Stimulated activated naive CD8-positive, alpha-beta T cell treated with anti-CD3 and anti-CD28 coated beads, Interleukin-15, amount 100 ng/mL, for 72 hours (primary cell): Measurements from ENCODE around the gene ZNF513.
A peak's percentile ranks its signal among the peaks of the same experiment; 100 is the strongest.

ENCODE experiments used
- ATAC-seq: fragments of 150-1000 bp; cut with Tn5 transposase; 2 replicates; pipeline ENCODE4 v1.10.0; 2021; ENCODE audit warnings: mild to moderate bottlenecking, moderate library complexity
- DNase-seq, 2 donors: peaks; one replicate each; pipeline ENCODE4 v3.0.0; 2021 to 2022
- H3K27ac Mint-ChIP-seq, 2 donors: one replicate each; pipeline ENCODE4 v1.8.0; 2022; ENCODE audit warnings: mild to moderate bottlenecking in 2 of 2, mixed read lengths in 2 of 2, moderate library complexity in 2 of 2
- H3K27me3 Mint-ChIP-seq: one replicate; pipeline ENCODE4 v1.8.0; 2022; ENCODE audit warnings: mixed read lengths
- H3K4me1 Mint-ChIP-seq: one replicate; pipeline ENCODE4 v1.8.0; 2022; ENCODE audit warnings: mild to moderate bottlenecking, mixed read lengths
- H3K4me3 Mint-ChIP-seq, 2 donors: one replicate each; pipeline ENCODE4 v1.8.0; 2022; ENCODE audit warnings: mild to moderate bottlenecking in 2 of 2, mixed read lengths in 2 of 2, moderate library complexity in 1 of 2
- H3K9me3 Mint-ChIP-seq, 2 donors: one replicate each; pipeline ENCODE4 v1.8.0; 2022; ENCODE audit warnings: mixed read lengths in 2 of 2

ZNF513 gene

DNA sequence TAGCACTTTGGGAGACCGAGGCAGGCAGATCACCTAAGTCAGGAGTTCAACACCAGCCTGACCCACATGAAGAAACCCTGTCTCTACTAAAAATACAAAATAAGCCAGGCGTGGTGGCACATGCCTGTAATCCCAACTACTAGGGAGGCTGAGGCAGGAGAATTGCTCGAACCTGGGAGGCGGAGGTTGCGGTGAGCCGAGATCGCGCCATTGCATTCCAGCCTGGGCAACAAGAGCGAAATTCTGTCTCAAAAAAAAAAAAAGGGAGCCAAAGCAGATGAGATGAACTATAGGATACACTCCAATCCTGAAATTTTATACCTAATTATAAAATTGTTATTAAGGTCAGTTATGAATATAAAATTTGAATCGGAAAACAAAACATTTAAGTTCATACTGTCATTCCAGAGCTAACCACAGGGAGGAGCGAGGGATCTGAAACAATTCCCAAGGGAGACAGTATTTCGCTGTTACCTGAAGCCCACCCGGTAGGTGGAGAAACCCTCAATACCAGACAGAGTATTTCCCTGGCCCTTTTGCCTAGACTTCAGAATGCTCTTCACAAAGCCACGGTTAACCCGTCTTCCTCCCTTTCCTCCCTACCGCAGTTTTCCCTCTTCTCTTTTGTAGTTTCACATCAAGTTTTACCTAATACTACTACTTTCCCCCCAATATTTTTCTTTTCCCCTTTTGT lies 27.4 kb upstream of the ZNF513 start:
- H3K4me3 Mint-ChIP-seq = peak overlapping the region; percentile 85 to 98
- peaks cover 0 to 4% of the 10 kb centered on the region in 2 donors for H3K9me3 Mint-ChIP-seq
- DNase-seq (no peak), ATAC-seq (no peak)
- peak overlapping the region; percentile 38 to 74 for H3K27ac Mint-ChIP-seq
- H3K27me3 Mint-ChIP-seq = peaks cover 7% of the 10 kb centered on the region
- H3K4me1 Mint-ChIP-seq = peaks cover 42% of the 10 kb centered on the region

DNA sequence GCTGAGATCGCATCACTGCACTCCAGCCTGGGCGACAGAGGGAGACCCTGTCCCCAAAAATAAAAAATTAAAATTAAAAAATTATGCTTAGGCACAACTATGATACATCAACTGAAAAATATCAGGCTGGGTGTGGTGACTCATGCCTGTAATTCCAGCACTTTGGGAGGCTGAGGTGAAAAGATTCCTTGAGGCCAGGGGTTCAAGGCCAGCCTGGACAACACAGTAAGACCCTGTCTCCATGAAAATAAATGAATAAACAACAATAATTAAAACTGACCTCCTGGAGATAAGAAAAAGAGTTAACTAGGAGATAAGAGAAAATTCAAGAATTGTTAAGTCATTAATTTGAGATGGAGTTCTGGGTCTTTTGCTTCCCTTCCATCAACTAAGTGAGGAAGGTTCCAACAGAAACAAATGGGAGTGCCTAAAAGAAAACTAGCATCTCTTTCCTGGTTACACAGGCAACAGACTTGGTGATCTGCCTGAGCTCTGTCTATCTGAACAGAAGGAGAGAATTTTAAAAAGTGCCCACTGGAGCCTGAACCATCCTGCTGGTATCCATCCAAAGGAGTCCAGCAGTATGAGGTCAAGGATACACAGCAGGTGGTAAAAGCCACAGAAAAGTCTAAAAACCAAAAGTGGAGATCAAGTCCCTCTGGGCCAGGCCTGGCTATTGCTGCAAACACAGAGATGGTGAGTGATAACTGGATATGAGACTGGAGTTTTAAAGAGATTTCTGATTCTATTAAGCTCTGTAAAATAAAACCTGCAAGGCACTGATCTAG lies 20.0 kb upstream of the ZNF513 start:
- H3K27ac Mint-ChIP-seq = peak overlapping the region in 1 of 2 donors; percentile 44
- H3K9me3 Mint-ChIP-seq = no peaks in the 10 kb centered on the region
- no peak for DNase-seq
- H3K27me3 Mint-ChIP-seq = no peaks in the 10 kb centered on the region
- no peak for ATAC-seq
- H3K4me1 Mint-ChIP-seq = peaks cover 45% of the 10 kb centered on the region
- H3K4me3 Mint-ChIP-seq = no peak overlapping the region

DNA sequence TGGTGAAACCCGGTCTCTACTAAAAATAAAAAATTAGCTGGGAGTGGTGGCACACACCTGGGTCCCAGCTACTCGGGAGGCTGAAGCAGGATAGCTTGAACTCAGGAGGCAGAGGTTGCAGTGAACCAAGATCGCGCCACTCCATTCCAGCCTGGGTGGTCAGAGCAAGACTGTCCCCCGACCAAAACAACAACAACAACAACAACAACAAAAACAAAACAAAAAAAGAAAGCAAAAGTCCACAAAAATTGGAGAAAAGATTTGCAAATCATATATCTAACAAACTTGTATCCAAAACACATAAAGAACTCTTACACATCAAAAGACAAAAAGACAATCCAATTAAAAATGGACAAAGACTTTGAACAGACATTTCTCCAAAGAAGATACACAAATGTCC lies 18.4 kb upstream of the ZNF513 start:
- DNase-seq = no peak
- Mint-ChIP-seq H3K9me3 (no peaks in the 10 kb centered on the region), H3K4me1 (peaks cover 44% of the 10 kb centered on the region), H3K4me3 (peak overlapping the region; percentile 7 to 16), H3K27me3 (no peaks in the 10 kb centered on the region), H3K27ac (no peak overlapping the region)
- no peak for ATAC-seq

DNA sequence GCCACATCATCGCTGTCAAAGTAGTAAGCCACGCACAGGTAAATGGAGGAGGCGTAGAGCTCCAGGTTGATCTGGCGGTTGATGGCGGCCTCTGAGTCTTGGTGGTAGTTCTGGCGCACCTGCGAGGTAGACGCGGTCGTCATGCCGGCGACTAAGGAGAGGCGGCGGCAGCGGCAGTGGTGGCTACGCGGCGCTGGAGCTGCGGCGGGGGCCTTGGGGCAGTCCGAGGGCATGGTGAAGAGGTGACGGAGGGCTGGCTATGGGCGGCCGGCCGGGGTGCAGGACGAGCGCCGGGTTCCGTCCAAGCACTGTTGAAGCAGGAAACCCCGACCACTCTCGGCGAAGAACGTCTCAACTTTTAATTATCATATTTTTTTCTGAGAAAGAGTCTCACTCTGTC lies 12.7 kb upstream of the ZNF513 start:
- H3K27me3 Mint-ChIP-seq = no peaks in the 10 kb centered on the region
- no peaks in the 10 kb centered on the region for H3K9me3 Mint-ChIP-seq
- H3K4me1 Mint-ChIP-seq = peaks cover 30% of the 10 kb centered on the region
- no peak overlapping the region for H3K4me3 Mint-ChIP-seq
- H3K27ac Mint-ChIP-seq = no peak overlapping the region
- DNase-seq (no peak), ATAC-seq (no peak)

DNA sequence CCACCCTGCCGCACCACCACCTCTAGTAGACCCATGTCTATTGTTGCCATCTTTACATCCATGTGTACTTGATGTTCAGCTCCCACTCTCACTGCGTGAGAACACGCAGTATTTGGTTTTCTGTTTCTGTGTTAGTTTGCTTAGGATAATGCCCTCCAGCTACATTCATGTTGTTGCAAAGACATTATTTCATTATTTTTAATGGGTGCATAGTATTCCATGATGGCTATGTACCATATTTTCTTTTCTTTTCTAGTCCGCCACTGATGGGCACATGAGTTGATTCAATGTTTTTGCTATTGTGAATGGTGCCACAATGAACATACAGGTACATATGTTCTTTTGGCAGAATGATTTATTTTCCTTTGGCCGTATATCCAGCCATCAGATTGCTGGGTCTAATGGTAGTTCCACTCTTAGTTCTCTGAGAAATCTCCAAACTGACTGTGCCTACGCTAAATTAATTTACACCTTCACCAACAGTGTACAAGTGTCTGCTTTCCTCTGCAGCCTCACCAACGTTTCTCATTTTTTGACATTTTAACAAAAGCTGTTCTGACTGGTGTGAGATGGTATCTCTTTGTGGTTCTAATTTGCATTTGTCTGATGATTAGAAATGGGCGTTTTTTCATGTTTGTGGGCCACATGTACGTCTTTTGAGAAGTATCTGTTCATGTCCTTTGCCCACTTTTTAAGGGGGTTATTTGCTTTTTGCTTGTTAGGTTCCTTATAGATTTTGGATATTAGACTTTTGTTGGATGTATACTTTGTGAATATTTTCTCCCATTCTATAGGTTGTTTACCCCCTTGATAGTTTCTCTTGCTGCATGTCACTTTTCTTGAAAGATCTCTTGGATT lies 10.5 kb upstream of the ZNF513 start:
- Mint-ChIP-seq H3K4me3 (no peak overlapping the region), H3K27ac (peak overlapping the region in 1 of 2 donors; percentile 53), H3K9me3 (no peaks in the 10 kb centered on the region), H3K4me1 (peaks cover 18% of the 10 kb centered on the region), H3K27me3 (no peaks in the 10 kb centered on the region)
- DNase-seq = no peak
- no peak for ATAC-seq

DNA sequence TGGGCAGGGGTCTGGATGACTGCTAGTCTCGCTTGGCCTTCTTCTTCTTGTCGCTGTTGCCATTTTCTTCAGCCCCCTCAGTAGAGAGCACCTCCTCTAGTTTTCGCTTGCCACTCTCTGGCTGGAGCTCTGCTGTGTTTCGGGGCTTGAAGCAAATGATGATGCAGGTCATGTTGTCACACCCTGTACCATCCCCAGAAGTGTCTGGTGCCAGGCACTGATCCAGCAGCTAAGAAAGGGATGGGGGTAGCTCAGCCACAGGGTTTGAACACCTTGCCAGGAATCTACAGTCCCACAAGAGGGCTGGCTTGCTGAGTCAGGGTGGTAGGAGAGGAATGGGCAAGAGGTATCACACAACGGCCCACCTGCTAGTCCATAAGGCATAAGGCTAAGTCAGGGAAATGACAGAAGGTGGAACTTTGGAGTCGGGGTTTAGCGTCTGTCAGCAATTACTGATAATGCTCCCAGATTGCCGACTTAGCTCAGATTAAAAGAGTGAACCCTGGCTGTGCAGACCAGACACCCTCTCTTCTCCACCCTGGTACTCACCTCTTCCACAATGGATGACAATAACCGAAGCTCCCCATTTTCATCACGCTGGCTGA lies 1.1 kb upstream of the ZNF513 start:
- peak overlapping the region; percentile 90 to 93 for H3K4me3 Mint-ChIP-seq
- H3K4me1 Mint-ChIP-seq = peaks cover 55% of the 10 kb centered on the region
- no peaks in the 10 kb centered on the region for H3K27me3 Mint-ChIP-seq
- H3K9me3 Mint-ChIP-seq = no peaks in the 10 kb centered on the region
- H3K27ac Mint-ChIP-seq = peak overlapping the region in 1 of 2 donors; percentile 96
- DNase-seq (no peak), ATAC-seq (no peak)

DNA sequence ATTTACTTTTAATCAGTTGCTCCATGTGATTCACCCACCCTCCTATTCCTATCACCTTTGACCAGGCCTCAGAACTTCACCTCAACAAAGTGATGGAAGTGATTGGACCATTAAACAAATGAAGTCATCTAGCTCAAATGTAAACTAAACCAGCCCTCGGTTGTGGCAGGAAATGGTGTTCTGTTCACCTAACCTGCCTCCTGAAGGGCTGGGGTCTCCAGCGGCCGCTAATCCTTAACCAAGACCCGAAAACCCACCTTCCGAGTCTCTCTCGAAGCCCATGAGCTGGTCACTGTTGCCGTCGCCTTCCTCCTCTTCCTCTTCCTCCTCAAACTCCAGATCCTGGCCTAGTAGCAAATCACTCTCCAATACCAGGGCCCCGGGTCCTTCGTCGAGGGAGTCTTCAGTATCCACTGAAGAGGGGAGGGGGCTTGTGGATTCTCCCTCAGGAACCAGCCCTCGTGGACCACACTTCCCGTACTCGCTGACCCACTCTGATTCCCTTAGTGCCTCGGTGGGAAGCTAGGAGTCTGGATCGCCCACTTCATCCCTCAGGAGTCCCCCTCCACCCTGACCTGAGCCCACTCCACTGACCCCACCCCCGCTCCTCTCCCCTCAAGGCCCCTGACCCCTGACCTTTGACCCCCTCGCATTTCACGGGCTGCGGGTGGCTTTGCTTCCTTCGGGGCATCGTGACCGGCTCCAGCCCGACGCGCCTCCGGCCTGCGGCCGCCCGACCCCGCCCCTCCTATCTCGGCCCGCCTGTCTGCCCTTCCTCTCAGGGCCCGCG lies 503 bp downstream of the ZNF513 start:
- peak overlapping the region; percentile 92 to 96 for H3K27ac Mint-ChIP-seq
- H3K4me3 Mint-ChIP-seq = peak overlapping the region; percentile 90 to 93
- ATAC-seq (peak; percentile 70), DNase-seq (peak in 1 of 2 donors; percentile 69)
- peaks cover 55% of the 10 kb centered on the region for H3K4me1 Mint-ChIP-seq
- no peaks in the 10 kb centered on the region for H3K27me3 Mint-ChIP-seq
- no peaks in the 10 kb centered on the region for H3K9me3 Mint-ChIP-seq

DNA sequence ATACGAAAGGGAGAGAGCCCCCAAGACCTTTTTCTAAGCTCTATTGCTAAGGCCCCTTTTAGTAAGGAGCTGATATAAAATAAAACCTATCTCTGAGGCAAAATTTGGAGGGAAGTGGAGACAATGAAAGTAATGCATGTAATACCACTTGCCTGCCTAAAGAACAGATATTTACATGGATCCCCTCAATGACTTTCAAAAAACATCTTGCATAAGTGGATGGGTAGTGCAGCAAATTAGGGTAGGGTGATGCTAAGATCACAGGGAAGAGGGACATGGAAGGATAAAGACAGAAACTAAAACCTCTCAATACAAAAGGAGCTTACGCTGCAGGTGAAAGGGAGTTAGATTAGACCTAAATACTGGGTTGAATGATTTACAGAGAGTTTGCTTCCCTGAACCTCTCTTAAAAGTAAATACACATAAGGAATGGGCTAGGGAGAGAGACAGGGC lies 1.1 kb downstream of the ZNF513 start:
- DNase-seq = no peak
- no peak for ATAC-seq
- Mint-ChIP-seq H3K4me3 (peak overlapping the region; percentile 90 to 93), H3K9me3 (no peaks in the 10 kb centered on the region), H3K4me1 (peaks cover 59% of the 10 kb centered on the region), H3K27me3 (no peaks in the 10 kb centered on the region), H3K27ac (peak overlapping the region; percentile 92 to 96)

DNA sequence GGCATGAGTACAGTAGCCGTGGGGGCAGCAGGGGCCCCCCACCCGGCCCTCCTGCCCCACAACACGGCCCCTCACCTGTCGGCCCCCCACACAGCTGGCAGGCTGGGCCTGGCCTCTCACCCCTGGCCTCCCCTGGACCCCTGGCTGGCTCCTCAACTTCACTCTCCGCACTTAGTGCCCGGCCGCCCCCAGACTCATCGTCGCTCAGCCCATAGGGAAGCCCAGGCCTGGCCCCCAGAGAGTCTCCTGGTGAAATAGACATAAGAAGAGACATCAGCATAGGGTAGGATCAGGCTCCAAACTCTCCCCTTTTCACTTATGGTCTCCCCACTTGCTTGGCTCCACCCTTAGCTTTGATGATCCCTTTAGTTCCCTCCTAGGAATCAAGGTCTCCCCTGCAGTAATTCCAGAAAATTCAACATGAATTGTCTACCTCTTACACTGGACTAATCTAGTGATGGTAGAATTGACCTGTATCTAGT lies 1.7 kb downstream of the ZNF513 start:
- H3K4me3 Mint-ChIP-seq = peak overlapping the region; percentile 90 to 93
- ATAC-seq = no peak
- no peak for DNase-seq
- no peaks in the 10 kb centered on the region for H3K27me3 Mint-ChIP-seq
- peaks cover 56% of the 10 kb centered on the region for H3K4me1 Mint-ChIP-seq
- H3K9me3 Mint-ChIP-seq = no peaks in the 10 kb centered on the region
- H3K27ac Mint-ChIP-seq = peak overlapping the region in 1 of 2 donors; percentile 96

DNA sequence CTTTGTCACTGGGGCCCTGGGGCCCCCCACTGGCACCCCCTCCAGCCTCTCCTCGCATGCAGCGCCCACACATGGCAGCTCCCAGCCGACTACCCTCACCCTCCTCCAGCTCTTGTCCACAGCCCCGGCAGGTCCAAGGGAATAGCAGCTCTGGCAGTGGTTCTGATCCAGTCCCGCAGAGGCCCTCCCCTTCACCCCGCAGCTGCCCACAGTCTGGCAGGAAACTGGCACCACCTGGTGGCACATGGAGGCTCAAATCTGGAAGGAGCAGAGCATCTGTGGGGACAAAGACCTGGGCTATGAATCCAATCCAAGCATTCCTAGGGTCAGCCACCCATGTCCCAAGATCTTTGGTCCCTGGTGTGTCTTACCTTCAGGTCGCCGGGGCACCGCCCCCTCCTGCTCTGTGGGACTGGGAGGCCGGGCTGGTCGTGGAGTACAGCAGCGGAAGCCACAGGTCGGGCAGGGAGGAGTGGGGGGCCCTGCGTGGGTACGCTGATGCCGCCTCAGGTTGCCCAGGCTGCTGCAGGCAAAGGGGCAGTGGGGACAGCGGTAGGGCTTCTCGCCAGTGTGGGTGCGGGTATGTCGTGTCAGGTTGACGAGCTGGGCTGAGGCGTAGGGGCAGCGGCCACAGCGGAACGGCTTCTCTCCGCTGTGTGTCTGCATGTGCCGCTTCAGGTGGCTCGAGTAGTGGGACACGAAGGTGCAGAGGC lies 2.3 kb downstream of the ZNF513 start:
- DNase-seq (no peak), ATAC-seq (no peak)
- no peak overlapping the region for H3K27ac Mint-ChIP-seq
- H3K9me3 Mint-ChIP-seq = no peaks in the 10 kb centered on the region
- H3K4me1 Mint-ChIP-seq = peaks cover 58% of the 10 kb centered on the region
- H3K4me3 Mint-ChIP-seq = no peak overlapping the region
- no peaks in the 10 kb centered on the region for H3K27me3 Mint-ChIP-seq

DNA sequence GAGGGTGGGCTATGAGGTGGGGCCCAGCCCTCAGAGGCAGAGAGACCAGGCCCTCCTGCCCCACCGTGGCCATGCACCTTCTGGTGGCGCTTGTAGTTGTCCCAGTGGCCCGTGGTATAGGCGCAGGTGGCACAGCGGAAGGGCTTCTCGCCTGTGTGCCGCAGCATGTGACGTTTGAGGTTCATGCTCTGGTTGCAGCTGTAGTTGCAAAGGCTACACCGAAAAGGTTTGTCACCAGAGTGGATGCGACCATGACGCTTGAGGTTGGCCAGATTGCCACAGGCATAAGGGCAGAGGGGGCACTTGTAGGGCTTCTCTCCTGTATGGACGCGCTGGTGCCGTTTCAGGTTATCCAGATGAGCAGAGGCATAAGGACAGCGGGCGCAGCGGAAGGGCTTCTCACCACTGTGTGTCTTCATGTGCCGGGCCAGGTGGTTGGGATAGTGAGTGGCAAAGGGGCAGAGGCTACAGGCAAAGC lies 2.9 kb downstream of the ZNF513 start:
- ATAC-seq (no peak), DNase-seq (no peak)
- peak overlapping the region in 1 of 2 donors; percentile 24 for H3K4me3 Mint-ChIP-seq
- H3K27me3 Mint-ChIP-seq = no peaks in the 10 kb centered on the region
- H3K27ac Mint-ChIP-seq = peak overlapping the region; percentile 5 to 24
- peaks cover 64% of the 10 kb centered on the region for H3K4me1 Mint-ChIP-seq
- no peaks in the 10 kb centered on the region for H3K9me3 Mint-ChIP-seq

DNA sequence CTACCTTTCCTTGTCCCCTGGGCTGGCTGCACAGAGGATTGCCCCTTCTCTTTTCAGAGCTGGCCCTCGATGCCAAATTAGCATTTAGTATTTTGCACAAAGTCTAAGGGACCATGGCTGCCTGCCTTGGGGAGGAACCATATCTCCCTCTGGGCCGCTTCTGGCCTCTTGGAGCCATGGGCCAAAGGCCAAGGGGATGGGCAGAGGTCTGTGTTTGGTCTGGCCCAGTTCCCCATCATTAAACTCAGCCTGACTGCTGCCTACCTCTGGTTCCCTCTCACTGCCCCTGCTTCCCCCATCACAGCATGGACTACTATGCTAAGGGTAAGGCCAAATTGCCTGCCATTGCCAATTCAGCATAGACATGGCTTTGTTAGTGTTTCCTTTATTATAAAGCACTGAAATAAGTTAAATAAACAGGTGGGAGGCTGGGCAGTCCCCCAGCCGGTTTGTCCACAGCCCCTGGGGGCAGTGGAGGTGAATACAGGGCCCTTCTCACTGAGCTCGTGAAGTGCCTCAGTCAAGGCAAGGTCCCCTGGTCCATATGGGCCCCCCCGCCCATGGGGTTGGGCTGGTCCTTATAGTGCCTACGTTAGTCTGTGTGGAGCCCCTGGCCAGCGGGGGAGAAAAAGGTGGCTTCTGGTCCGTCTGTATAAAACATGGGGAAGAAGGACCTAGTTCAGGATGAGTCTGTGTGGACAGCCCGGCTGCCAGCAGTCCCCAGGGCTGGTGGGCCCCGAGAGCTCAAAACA lies 3.5 kb downstream of the ZNF513 start:
- ATAC-seq (no peak), DNase-seq (no peak)
- Mint-ChIP-seq H3K4me3 (no peak overlapping the region), H3K9me3 (no peaks in the 10 kb centered on the region), H3K4me1 (peaks cover 70% of the 10 kb centered on the region), H3K27me3 (no peaks in the 10 kb centered on the region), H3K27ac (peak overlapping the region in 1 of 2 donors; percentile 48)

DNA sequence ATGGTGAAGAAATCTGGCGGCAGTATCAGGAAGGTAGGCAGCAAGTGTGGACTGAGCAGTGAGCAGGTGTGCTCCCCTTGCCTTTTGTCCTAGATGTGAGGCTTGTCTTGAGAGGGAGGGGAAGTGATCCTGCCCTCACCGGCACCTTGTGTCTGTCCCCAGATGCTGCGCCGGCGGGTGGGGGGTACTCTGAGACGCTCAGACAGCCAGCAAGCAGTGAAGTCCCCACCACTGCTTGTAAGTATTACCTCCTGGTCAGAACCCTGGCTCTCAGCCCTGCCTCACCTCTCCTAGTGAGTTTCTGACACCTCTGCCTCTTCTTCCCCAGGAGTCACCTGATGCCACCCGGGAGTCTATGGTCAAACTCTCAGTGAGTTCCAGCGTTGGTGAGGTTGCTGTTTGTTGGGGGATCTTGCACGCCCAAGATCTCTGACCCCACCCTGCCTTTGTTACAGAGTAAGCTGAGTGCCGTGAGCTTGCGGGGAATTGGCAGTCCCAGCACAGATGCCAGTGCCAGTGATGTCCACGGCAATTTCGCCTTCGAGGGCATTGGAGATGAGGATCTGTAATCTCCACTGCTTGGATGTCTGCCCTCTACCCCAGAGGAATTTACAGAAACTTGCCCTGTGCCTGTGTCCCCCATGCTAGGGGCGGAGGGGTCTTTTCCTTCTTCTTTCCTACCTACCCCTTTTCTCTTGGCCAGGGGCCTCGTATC lies 4.2 kb downstream of the ZNF513 start:
- Mint-ChIP-seq H3K4me1 (peaks cover 73% of the 10 kb centered on the region), H3K27me3 (no peaks in the 10 kb centered on the region), H3K9me3 (no peaks in the 10 kb centered on the region), H3K4me3 (no peak overlapping the region), H3K27ac (peak overlapping the region in 1 of 2 donors; percentile 48)
- ATAC-seq = no peak
- DNase-seq = no peak
